GM12878 (cell line): ENCODE results near the gene CHCHD6. TPM values are rescaled to one million over a fixed set of nuclear protein-coding genes. Genes with fewer than 3 reads are reported as not detected.

Source experiments
- ATAC-seq: fragments of 200-7000 bp; cut with Tn5 transposase; 3 replicates; pipeline ENCODE4 v1.9.1; 2020; ENCODE audit warnings: mild to moderate bottlenecking, moderate library complexity
- BruUV-seq: library from RNA; stranded (reverse); fragments of 400-500 nt; replicated peaks from 2 replicates; lab custom pipeline; 2021; lab: Mats Ljungman, UMichigan
- CTCF ChIA-PET: fragments of 300-600 bp; sonication (Branson Sonifier 250); formaldehyde crosslinking; extraction: SDS; loops from one replicate; lab custom pipeline; 2021; ENCODE audit warnings: inconsistent platforms; lab: Yijun Ruan, JAX
- POLR2A ChIA-PET: fragments of 350-600 bp; formaldehyde crosslinking; extraction: SDS; loops from one replicate; lab custom pipeline; 2021; ENCODE audit warnings: inconsistent platforms; lab: Charles Lee
- RAD21 ChIA-PET: fragments of 300-600 bp; sonication (Branson Sonifier 250); formaldehyde crosslinking; loops from one replicate; lab custom pipeline; 2023; ENCODE audit warnings: antibody characterized with exemption; ENCODE audit not compliant: unreplicated experiment; lab: Charles Lee
- SMC1A ChIA-PET: fragments of 300-600 bp; sonication (Branson Sonifier 250); formaldehyde crosslinking; loops from one replicate; lab custom pipeline; 2023; ENCODE audit not compliant: unreplicated experiment, uncharacterized antibody; lab: Charles Lee
- DNase-seq: peaks from one replicate; pipeline ENCODE4 v3.0.0-alpha.2; 2011; ENCODE audit warnings: low read depth, low spot score
- FAIRE-seq: peaks from 3 replicates; lab custom pipeline; 2011; peaks lifted over from hg19 to GRCh38; lab: Jason Lieb, UNC
- H2AFZ ChIP-seq: 2 replicates; pipeline ENCODE4 v1.6.0; 2011; ENCODE audit warnings: low read depth, low read length, control low read depth; ENCODE audit not compliant: control insufficient read depth
- H3K27ac ChIP-seq: 2 replicates; pipeline ENCODE4 v1.5.1; 2011; ENCODE audit warnings: control low read depth; ENCODE audit not compliant: control insufficient read depth, insufficient read depth
- H3K27me3 ChIP-seq, 2 experiments: replicated peaks in 1 of 2; 2 replicates each; pipeline versions ENCODE4 v1.6.0 to v1.6.1; 2011; ENCODE audit warnings: low read length in 1 of 2; ENCODE audit not compliant: control insufficient read depth in 2 of 2, insufficient read depth in 2 of 2
- H3K36me3 ChIP-seq, 2 experiments: 2 replicates each; pipeline ENCODE4 v1.5.1; 2011; ENCODE audit warnings: low read length in 1 of 2; ENCODE audit not compliant: control insufficient read depth in 2 of 2, insufficient read depth in 2 of 2
- H3K4me1 ChIP-seq: 2 replicates; pipeline ENCODE4 v1.6.1; 2011; ENCODE audit warnings: mild to moderate bottlenecking, low read length, moderate library complexity, mixed read lengths; ENCODE audit not compliant: control insufficient read depth, insufficient read depth
- H3K4me2 ChIP-seq: 2 replicates; pipeline ENCODE4 v1.6.0; 2011; ENCODE audit warnings: control low read depth; ENCODE audit not compliant: control insufficient read depth, insufficient read depth
- H3K4me3 ChIP-seq: fragments of 200-600 bp; sonication (generic); 2 replicates; pipeline ENCODE4 v1.5.1; 2016
- H3K79me2 ChIP-seq: 2 replicates; pipeline ENCODE4 v1.6.0; 2011; ENCODE audit warnings: low read length; ENCODE audit not compliant: control insufficient read depth, insufficient read depth
- H3K9ac ChIP-seq: 2 replicates; pipeline ENCODE4 v1.8.0; 2011; ENCODE audit warnings: low read length, control low read depth, mixed read lengths; ENCODE audit not compliant: control insufficient read depth, insufficient read depth
- H3K9me3 ChIP-seq: replicated peaks from 3 replicates; pipeline ENCODE4 v1.5.1; 2011; ENCODE audit warnings: mild to moderate bottlenecking, low read length; ENCODE audit not compliant: control insufficient read depth, insufficient read depth
- H4K20me1 ChIP-seq: 2 replicates; pipeline ENCODE4 v1.6.0; 2011; ENCODE audit not compliant: control insufficient read depth, insufficient read depth
- CBFB ChIP-seq: IDR thresholded peaks from 2 replicates; pipeline ENCODE4 v1.6.1; 2016; ENCODE audit warnings: antibody characterized with exemption, low read depth
- CEBPB ChIP-seq, 2 experiments: fragments of 150-350 bp in 1 of 2; IDR thresholded peaks; 2 replicates each; pipeline ENCODE4 v1.6.1; 2012 to 2014; ENCODE audit warnings: low read depth in 2 of 2, low read length in 2 of 2, borderline replicate concordance in 1 of 2, inconsistent platforms in 1 of 2
- CHD2 ChIP-seq: IDR thresholded peaks from 2 replicates; pipeline ENCODE4 v1.6.1; 2011; ENCODE audit warnings: low read depth, low read length, improper control_type of control experiment, borderline replicate concordance
- CHD4 ChIP-seq: fragments of 200-600 bp; sonication (generic); IDR thresholded peaks from 2 replicates; pipeline ENCODE4 v1.6.1; 2016; ENCODE audit warnings: mild to moderate bottlenecking
- EED ChIP-seq: sonication (generic); IDR thresholded peaks from 2 replicates; pipeline ENCODE4 v1.6.1; 2016; ENCODE audit warnings: antibody characterized with exemption, low read depth
- ETV6 ChIP-seq, 2 experiments: fragments of 450-650 bp in 1 of 2; IDR thresholded peaks in 1 of 2; conservative IDR thresholded peaks in 1 of 2; 2 replicates each; pipeline ENCODE4 v1.6.1; 2014; ENCODE audit warnings: antibody characterized with exemption in 1 of 2, borderline replicate concordance in 1 of 2, low read depth in 1 of 2, mild to moderate bottlenecking in 1 of 2, moderate library complexity in 1 of 2
- IRF5 ChIP-seq: fragments of 450-650 bp; IDR thresholded peaks from 2 replicates; pipeline ENCODE4 v1.6.1; 2017; ENCODE audit warnings: borderline replicate concordance
- JUNB ChIP-seq: IDR thresholded peaks from 2 replicates; pipeline ENCODE4 v1.6.1; 2016; ENCODE audit warnings: antibody characterized with exemption, mild to moderate bottlenecking
- MTA2 ChIP-seq: fragments of 450-650 bp; IDR thresholded peaks from 2 replicates; pipeline ENCODE4 v1.6.1; 2016; ENCODE audit warnings: low read depth, mild to moderate bottlenecking, moderate library complexity
- MYB ChIP-seq: fragments of 150-350 bp; IDR thresholded peaks from 2 replicates; pipeline ENCODE4 v1.6.1; 2014; ENCODE audit warnings: mild to moderate bottlenecking, low read depth, low read length, borderline replicate concordance
- RELB ChIP-seq: fragments of 450-650 bp; IDR thresholded peaks from 2 replicates; pipeline ENCODE4 v1.6.1; 2017; ENCODE audit warnings: low read depth, mild to moderate bottlenecking, moderate library complexity
- SMC3 ChIP-seq: IDR thresholded peaks from 2 replicates; pipeline ENCODE4 v1.6.1; 2011; ENCODE audit warnings: low read length, improper control_type of control experiment, borderline replicate concordance
- TARDBP ChIP-seq: IDR thresholded peaks from 2 replicates; pipeline ENCODE4 v1.6.1; 2016; ENCODE audit warnings: borderline replicate concordance
- YY1 ChIP-seq: IDR thresholded peaks from 2 replicates; pipeline ENCODE4 v1.6.1; 2011; ENCODE audit warnings: low read depth, mild to moderate bottlenecking, low read length
- ZNF217 ChIP-seq: fragments of 450-650 bp; IDR thresholded peaks from 2 replicates; pipeline ENCODE4 v1.6.1; 2017; ENCODE audit warnings: antibody characterized with exemption, mild to moderate bottlenecking
- ZNF274 ChIP-seq: IDR thresholded peaks from one replicate; pipeline ENCODE4 v1.8.0; 2011; ENCODE audit not compliant: insufficient read length, insufficient read depth
- ZNF622 ChIP-seq: fragments of 450-650 bp; IDR thresholded peaks from 2 replicates; pipeline ENCODE4 v1.6.1; 2017; ENCODE audit warnings: mild to moderate bottlenecking, inconsistent platforms
- WGBS: methylation state at CpG from one replicate; pipeline ENCODE4 v1.1.6; 2016; ENCODE audit warnings: low lambda C conversion rate; ENCODE audit not compliant: insufficient replicate concordance, insufficient coverage; ENCODE audit errors: missing lambda C conversion rate; 5-methylcytosine and 5-hydroxymethylcytosine counted together
- in situ Hi-C: fragments of 300-500 bp; cut with MboI; formaldehyde crosslinking; loops from 9 replicates; pipeline ENCODE4 v1.14.3; 2018; ENCODE audit warnings: mixed read lengths
- intact Hi-C: fragments of 100-400 bp; cut with micrococcal nuclease; formaldehyde crosslinking; loops from one replicate; pipeline ENCODE4 v1.14.2; 2022; ENCODE audit not compliant: unreplicated experiment
- polyA plus RNA-seq, 11 experiments: library from polyadenylated mRNA; depleted of rRNA in 4 of 11; unstranded in 6 of 11; stranded (reverse) in 5 of 11; fragments of >200 nt; fragmentation: Nextera tagmentation in 4 of 11; fragmentation: Illumina TruSeq in 1 of 11; extraction: Ambion mirVana in 4 of 11; extraction: Trizol in 1 of 11; gene quantifications; 1 replicate in 1 of 11; 2 replicates in 10 of 11; pipeline versions ENCODE4 v1.2.1 to v1.2.3, GENCODE V29; 2011 to 2016; ENCODE audit warnings: inconsistent platforms in 2 of 11, missing spikeins in 2 of 11, low read depth in 1 of 11
- total RNA-seq, 4 experiments: library from RNA; depleted of rRNA in 3 of 4; stranded (reverse); fragments of >200 nt in 3 of 4; fragmentation: Illumina TruSeq in 1 of 4; extraction: Trizol in 1 of 4; gene quantifications; 2 replicates each; pipeline versions ENCODE4 v1.2.1 to v1.2.3, GENCODE V29; 2013 to 2021

CHCHD6 gene
- total and polyA plus RNA-seq, 10 of the 15 experiments (the other 5 are each of a cell fraction or from before 2014, with no cell fraction given), result 2.7 to 16.7 (median 12.3) TPM

- TF ChIP-seq JUNB (no peak), YY1 (peak; percentile 62), EED (no peak), CHD4 (no peak), CHD2 (no peak), ZNF217 (no peak), CEBPB (IDR thresholded peaks at IDR 0.05; ENCODE audit: borderline replicate concordance in 1 of 2, low read depth in 2 of 2, low read length in 2 of 2) (no peak), SMC3 (peak; percentile 97)
These were observed 48.5 kb downstream of the CHCHD6 start (continued) for GRCh38 chr3:126752303-126753190.

GRCh38 chr3:126753191-126754160 is 49.4 kb downstream of the CHCHD6 start:
- BruUV-seq, result no TSS peak
- no peak for DNase-seq
- no peak overlapping the region for H2AFZ ChIP-seq
- ChIA-PET RAD21 (interaction anchor here (0.9 to 5.8 kb wide), 5 partner anchors 229 to 793 kb away, joined by 3 to 36 read pairs (median 3); partner anchors contain the start of gene PLXNA1), POLR2A (no interaction called here), CTCF (interaction anchor here (0.6 to 7.1 kb wide), 17 partner anchors 9 to 795 kb away, joined by 3 to 65 read pairs (median 4); partner anchors contain the start of gene PLXNA1), SMC1A (interaction anchor here (0.6 to 2.8 kb wide), 8 partner anchors 57 to 720 kb away, joined by 3 to 14 read pairs (median 4); partner anchors contain the start of gene PLXNA1)
- H3K9ac ChIP-seq, result no peak overlapping the region
- no peak for FAIRE-seq
- H3K79me2 ChIP-seq, result no peaks in the 10 kb centered on the region
- in situ Hi-C loops (loop anchor here (5.0 to 10.0 kb wide), 3 partner anchors 224 to 791 kb away; no protein-coding TSS in a partner anchor), intact Hi-C loops (loop anchor here (2.0 kb wide), 1 partner anchor 791 kb away; no protein-coding TSS in a partner anchor)
- H3K27me3 ChIP-seq, result no peaks in the 10 kb centered on the region
- H3K27ac ChIP-seq, result no peak overlapping the region
- no peak overlapping the region for H3K4me2 ChIP-seq
- no peak overlapping the region for H3K4me3 ChIP-seq
- H3K4me1 ChIP-seq, result no peaks in the 10 kb centered on the region
- H3K36me3 ChIP-seq, result no peaks in the 10 kb centered on the region
- no peak for ATAC-seq
- 72% methylated on average over 14 of the region's 14 CpGs for WGBS
- H3K9me3 ChIP-seq, result no peaks in the 10 kb centered on the region
- H4K20me1 ChIP-seq, result no peaks in the 10 kb centered on the region
- TF ChIP-seq MTA2 (no peak), ZNF274 (no peak), MYB (no peak), SMC3 (no peak), ZNF622 (no peak), CBFB (no peak), ETV6 (conservative IDR thresholded peaks at IDR 0.05 in 1 of 2, IDR thresholded peaks at IDR 0.05 in 1 of 2; ENCODE audit: borderline replicate concordance in 1 of 2, low read depth in 1 of 2) (no peak), RELB (no peak), TARDBP (no peak), IRF5 (no peak)
